Brain microvascular endothelial cell (primary cell): ENCODE results near the gene C1QTNF8.

Experiments used
- DNase-seq: peaks from one replicate; pipeline ENCODE4 v3.0.0-alpha.2; 2020
- H3K27ac ChIP-seq: fragments of 250-450 bp; sonication (Bioruptor Pico); 2 replicates; pipeline ENCODE4 v1.5.1; 2020; ENCODE audit warnings: mild to moderate bottlenecking, moderate library complexity
- H3K27me3 ChIP-seq: fragments of 250-450 bp; sonication (Bioruptor Pico); replicated peaks from 2 replicates; pipeline ENCODE4 v1.5.1; 2020; ENCODE audit warnings: mild to moderate bottlenecking
- H3K36me3 ChIP-seq: fragments of 250-450 bp; sonication (Bioruptor Pico); replicated peaks from 2 replicates; pipeline ENCODE4 v1.5.1; 2020; ENCODE audit warnings: mild to moderate bottlenecking
- H3K4me3 ChIP-seq: 2 replicates; pipeline ENCODE4 v1.5.1; 2011; ENCODE audit warnings: low read depth, mild to moderate bottlenecking, control low read depth, low read length, moderate library complexity
- in situ Hi-C: cut with HindIII; loops from 2 replicates; pipeline ENCODE4 v1.10.0; 2017; ENCODE audit warnings: low sequenced_read_pairs, low pct_ligation_motif_present
- TF ChIP-seq, protein P1 (sequence below): IDR thresholded peaks from 2 replicates; pipeline ENCODE4 v1.5.1; 2011; ENCODE audit warnings: low read depth, mild to moderate bottlenecking, moderate library complexity, low read length, control low read depth, inconsistent platforms; ENCODE audit errors: missing control alignments

Gene C1QTNF8

DNA sequence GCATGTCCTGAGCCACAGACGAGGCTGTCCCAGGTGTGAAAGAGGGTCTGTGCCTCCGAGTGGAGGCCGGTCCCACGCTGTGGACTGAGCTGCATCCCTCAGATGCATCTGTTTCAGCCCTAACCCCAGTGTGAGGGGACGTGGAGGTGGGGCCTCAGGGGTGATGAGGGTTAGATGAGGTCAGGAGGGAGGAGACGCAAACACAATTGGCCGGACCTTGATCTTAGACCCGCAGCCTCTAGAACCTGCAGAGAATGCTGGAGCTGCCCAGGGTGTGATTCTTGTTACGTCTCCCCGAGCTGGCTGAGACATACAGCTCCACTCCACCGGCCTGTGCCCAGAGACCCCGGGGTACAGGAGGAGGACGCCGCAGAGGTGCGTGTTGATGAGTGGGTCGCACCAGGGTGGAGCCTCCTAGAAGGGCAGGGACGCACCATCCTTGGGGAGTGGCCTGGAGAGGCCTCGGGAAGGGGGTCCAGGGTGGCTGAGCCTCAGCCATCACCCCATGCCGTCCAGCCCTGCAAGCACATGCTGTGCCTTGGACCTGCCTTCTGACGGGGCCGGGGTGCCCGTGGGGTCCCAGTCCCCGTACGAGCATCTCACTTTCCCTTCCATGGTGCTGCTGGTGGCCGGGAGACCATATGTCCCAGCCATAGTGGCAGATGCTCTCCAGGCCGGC, 16.6 kb upstream of the C1QTNF8 start:
- TF ChIP-seq, protein P1, sequence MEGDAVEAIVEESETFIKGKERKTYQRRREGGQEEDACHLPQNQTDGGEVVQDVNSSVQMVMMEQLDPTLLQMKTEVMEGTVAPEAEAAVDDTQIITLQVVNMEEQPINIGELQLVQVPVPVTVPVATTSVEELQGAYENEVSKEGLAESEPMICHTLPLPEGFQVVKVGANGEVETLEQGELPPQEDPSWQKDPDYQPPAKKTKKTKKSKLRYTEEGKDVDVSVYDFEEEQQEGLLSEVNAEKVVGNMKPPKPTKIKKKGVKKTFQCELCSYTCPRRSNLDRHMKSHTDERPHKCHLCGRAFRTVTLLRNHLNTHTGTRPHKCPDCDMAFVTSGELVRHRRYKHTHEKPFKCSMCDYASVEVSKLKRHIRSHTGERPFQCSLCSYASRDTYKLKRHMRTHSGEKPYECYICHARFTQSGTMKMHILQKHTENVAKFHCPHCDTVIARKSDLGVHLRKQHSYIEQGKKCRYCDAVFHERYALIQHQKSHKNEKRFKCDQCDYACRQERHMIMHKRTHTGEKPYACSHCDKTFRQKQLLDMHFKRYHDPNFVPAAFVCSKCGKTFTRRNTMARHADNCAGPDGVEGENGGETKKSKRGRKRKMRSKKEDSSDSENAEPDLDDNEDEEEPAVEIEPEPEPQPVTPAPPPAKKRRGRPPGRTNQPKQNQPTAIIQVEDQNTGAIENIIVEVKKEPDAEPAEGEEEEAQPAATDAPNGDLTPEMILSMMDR: no peak
- Histone ChIP-seq H3K36me3 (no peaks in the 10 kb centered on the region), H3K27me3 (peaks cover 9% of the 10 kb centered on the region), H3K27ac (no peak overlapping the region), H3K4me3 (no peak overlapping the region)
- no peak for DNase-seq
- in situ Hi-C loops: no loop called here

DNA sequence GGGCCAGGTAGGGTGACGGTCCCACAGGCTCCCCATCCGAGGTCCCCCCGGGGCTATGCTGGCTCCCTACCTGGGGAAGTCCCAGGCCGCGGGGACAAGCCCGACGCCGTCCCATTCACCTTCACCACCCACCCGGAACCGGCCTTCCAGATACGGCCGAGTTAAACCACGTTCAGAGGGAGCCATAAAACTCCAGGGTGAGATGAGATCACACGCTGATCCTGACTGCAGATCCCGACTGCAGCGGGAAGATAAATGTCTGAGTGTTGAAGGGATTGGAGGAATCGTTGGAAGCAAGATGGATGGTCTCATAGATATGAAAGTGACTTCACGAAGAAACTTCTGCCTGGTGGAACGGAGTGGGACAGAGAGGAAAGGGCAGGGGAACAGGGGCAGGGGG, 13.6 kb upstream of the C1QTNF8 start:
- TF ChIP-seq, protein P1: no peak
- Histone ChIP-seq H3K27me3 (peaks cover 6% of the 10 kb centered on the region), H3K4me3 (no peak overlapping the region), H3K36me3 (no peaks in the 10 kb centered on the region), H3K27ac (no peak overlapping the region)
- DNase-seq: no peak
- in situ Hi-C loops: no loop called here

DNA sequence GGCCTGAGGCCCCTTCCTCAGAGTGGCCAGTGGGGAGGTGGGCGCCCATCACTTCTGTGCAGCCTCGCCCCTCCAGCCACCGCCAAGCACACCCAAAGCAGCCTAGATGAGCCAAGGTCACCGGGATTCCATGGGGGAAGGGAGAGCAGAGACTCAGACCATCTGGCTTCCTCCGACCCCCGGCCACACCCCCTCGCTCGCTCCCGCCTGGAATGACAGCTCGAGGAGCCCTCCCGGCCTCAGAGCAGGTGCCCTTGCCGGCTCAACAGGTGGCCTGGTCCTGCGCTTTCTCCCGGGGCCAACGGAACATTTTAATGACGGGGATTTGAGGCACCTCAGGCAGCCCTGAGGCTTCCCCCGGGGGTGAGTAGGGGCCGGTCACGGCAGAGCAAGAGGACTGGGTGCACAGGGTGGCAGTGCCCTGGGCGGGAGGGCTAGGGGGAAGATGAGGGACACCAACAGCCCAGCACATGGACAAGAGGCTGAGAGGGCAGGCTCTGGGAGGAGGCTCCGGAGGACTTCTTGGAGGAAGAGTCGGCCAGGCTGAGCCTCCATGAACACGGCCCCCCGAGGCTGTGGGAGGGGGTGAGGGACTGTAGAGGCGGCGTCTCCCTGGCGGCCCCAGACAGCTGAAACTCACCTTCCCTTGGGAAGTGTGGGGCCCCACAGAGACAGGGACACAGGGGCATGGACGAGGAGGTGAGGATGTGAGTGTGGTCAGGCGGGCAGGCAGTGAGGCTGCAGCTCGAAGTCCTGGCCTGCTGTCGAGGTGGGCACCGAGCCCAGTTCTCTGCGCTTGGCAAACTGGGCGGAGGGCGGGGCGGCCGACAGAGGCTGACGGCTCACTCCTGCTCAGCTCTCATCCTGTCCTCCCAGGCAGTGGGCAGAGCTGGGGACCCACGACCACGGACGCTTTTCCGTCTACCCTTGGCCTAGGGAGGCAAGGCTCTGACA, 12.5 kb upstream of the C1QTNF8 start:
- Histone ChIP-seq H3K36me3 (no peaks in the 10 kb centered on the region), H3K27me3 (peaks cover 6% of the 10 kb centered on the region), H3K27ac (no peak overlapping the region), H3K4me3 (no peak overlapping the region)
- in situ Hi-C loops: no loop called here
- no peak for DNase-seq
- TF ChIP-seq, protein P1: no peak

DNA sequence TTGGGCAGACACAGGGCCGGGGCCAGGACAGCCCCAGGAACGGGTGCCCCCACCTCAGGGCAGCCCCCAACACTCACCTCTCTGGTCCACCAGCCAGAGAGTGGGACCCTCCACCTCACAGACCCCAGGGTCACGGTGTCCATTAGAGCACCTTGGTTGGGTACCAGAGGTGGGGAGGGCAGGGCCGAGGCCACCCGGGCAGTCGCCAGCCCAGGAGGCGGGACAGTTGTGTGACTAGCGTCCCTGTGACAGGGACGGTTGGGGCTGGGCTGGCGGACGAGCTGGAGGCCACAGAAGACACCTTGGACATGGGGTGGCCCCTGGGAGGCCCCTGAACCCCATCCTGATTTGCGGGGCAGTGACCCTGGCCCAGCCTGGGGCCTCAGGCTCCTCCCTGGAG, 11.7 kb upstream of the C1QTNF8 start:
- no peak for DNase-seq
- H3K4me3 ChIP-seq: no peak overlapping the region
- H3K27me3 ChIP-seq: peaks cover 11% of the 10 kb centered on the region
- in situ Hi-C loops: no loop called here
- TF ChIP-seq, protein P1: no peak
- no peak overlapping the region for H3K27ac ChIP-seq
- no peaks in the 10 kb centered on the region for H3K36me3 ChIP-seq

DNA sequence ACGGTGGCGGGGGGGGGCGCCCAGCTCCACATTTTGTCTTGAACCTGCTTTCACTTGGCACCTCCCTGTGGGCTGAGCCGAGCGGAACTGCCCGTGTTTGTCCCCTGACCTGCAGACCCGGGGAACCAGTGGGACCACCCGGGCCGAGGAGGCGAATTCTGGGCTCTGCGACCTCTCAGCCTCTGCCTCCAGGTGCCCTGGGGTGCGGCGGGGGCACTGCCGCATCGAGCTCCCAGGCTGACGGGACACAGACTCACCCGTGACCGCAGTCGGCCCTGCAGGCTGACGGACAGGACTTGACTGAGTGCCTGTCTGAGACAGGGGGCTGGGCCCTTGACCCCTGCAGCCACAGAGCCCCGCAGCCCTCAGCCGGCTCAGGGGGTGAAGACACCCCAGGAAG, 11.1 kb upstream of the C1QTNF8 start:
- no peak for DNase-seq
- in situ Hi-C loops: no loop called here
- TF ChIP-seq, protein P1: no peak
- Histone ChIP-seq H3K27me3 (peaks cover 11% of the 10 kb centered on the region), H3K27ac (no peak overlapping the region), H3K4me3 (no peak overlapping the region), H3K36me3 (no peaks in the 10 kb centered on the region)
